8988T (cell line): ENCODE data around the gene BRD2.
A peak's percentile ranks its signal among the peaks of the same experiment; 100 is the strongest.

ENCODE experiments used
- DNase-seq: peaks from one replicate; pipeline ENCODE4 v3.0.0; 2011

The BRD2 gene

GRCh38 chr6:32950010-32950409 lies 18.4 kb upstream of the BRD2 start:
- no peak for DNase-seq

GRCh38 chr6:32950449-32950848 lies 17.9 kb upstream of the BRD2 start:
- no peak for DNase-seq

GRCh38 chr6:32952817-32953739 lies 15.3 kb upstream of the BRD2 start, which contains the start of gene HLA-DMA:
HLA-DMA (minus strand) TSS chr6:32953097; CDS start chr6:32953036, 61 bp downstream.
- DNase-seq = no peak

- no peak for DNase-seq
These were observed 14.6 kb upstream of the BRD2 start for GRCh38 chr6:32953775-32954174.

- DNase-seq = no peak
These were observed 14.1 kb upstream of the BRD2 start for GRCh38 chr6:32954267-32954666.

- DNase-seq = no peak
These were observed 13.2 kb upstream of the BRD2 start for GRCh38 chr6:32954986-32955802.

- no peak for DNase-seq
These were observed 12.2 kb upstream of the BRD2 start for GRCh38 chr6:32956176-32956575.

GRCh38 chr6:32960563-32960962 lies 7.8 kb upstream of the BRD2 start:
- no peak for DNase-seq

GRCh38 chr6:32962213-32962826 lies 6.1 kb upstream of the BRD2 start:
- no peak for DNase-seq

- DNase-seq = no peak
These were observed 4.5 kb upstream of the BRD2 start for GRCh38 chr6:32963866-32964265.

GRCh38 chr6:32964776-32965175 lies 3.6 kb upstream of the BRD2 start:
- DNase-seq = no peak

- no peak for DNase-seq
These were observed 973 bp upstream of the BRD2 start for GRCh38 chr6:32967151-32968091.

GRCh38 chr6:32968867-32969684 lies 682 bp downstream of the BRD2 start:
- DNase-seq = peak; percentile 73

GRCh38 chr6:32969685-32970412 lies 1.5 kb downstream of the BRD2 start:
- no peak for DNase-seq

- DNase-seq = no peak
These were observed 2.2 kb downstream of the BRD2 start for GRCh38 chr6:32970413-32971241.

- DNase-seq = no peak
These were observed 2.8 kb downstream of the BRD2 start for GRCh38 chr6:32971242-32971580.

GRCh38 chr6:32971581-32972352 lies 3.4 kb downstream of the BRD2 start:
- peak; percentile 71 for DNase-seq

- no peak for DNase-seq
These were observed 4.2 kb downstream of the BRD2 start for GRCh38 chr6:32972353-32973143.
